IMR-90 (cell line): ENCODE results near the gene HTRA2. TPM values are rescaled to one million over a fixed set of nuclear protein-coding genes. Genes with fewer than 3 reads are reported as not detected.

Experiments used
- ATAC-seq: fragments of 200-7000 bp; cut with Tn5 transposase; 2 replicates; pipeline ENCODE4 v1.9.1; 2020; ENCODE audit warnings: low read depth, mild to moderate bottlenecking, moderate library complexity
- BruUV-seq: library from RNA; stranded (reverse); fragments of 400-500 nt; replicated peaks from 2 replicates; lab custom pipeline; 2021; lab: Mats Ljungman, UMichigan
- CTCF ChIA-PET: fragments of 300-600 bp; formaldehyde crosslinking; extraction: SDS; loops from one replicate; lab custom pipeline; 2021; ENCODE audit warnings: antibody characterized with exemption; lab: Yijun Ruan, JAX
- POLR2A ChIA-PET: fragments of 300-600 bp; sonication (Branson Sonifier 250); formaldehyde crosslinking; loops from one replicate; lab custom pipeline; 2022; ENCODE audit warnings: antibody characterized with exemption; ENCODE audit not compliant: unreplicated experiment; lab: Charles Lee
- DNase-seq: peaks from one replicate; pipeline ENCODE4 v3.0.0; 2013
- H2AFZ ChIP-seq: replicated peaks from 2 replicates; pipeline ENCODE3; 2013; ENCODE audit warnings: low read length, mild to moderate bottlenecking; ENCODE audit not compliant: poor library complexity
- H2AK5ac ChIP-seq: 2 replicates; pipeline ENCODE4 v1.6.1; 2013; ENCODE audit warnings: low read depth, low read length, inconsistent platforms
- H2AK9ac ChIP-seq: replicated peaks from 2 replicates; pipeline ENCODE3; 2013; ENCODE audit warnings: mild to moderate bottlenecking, low read depth, low read length, moderate library complexity; ENCODE audit not compliant: poor library complexity
- H2BK120ac ChIP-seq: 2 replicates; pipeline ENCODE4 v1.6.1; 2013; ENCODE audit warnings: low read depth, low read length, inconsistent platforms
- H2BK15ac ChIP-seq: 3 replicates; pipeline ENCODE4 v1.6.1; 2013; ENCODE audit warnings: low read depth, low read length, inconsistent platforms
- H2BK20ac ChIP-seq: 2 replicates; pipeline ENCODE4 v1.6.1; 2013; ENCODE audit warnings: low read depth, mild to moderate bottlenecking, inconsistent platforms, low read length, moderate library complexity
- H2BK5ac ChIP-seq: 2 replicates; pipeline ENCODE4 v1.6.1; 2013; ENCODE audit warnings: mild to moderate bottlenecking, low read depth, low read length, inconsistent platforms; ENCODE audit not compliant: poor library complexity, severe bottlenecking
- H3K14ac ChIP-seq: replicated peaks from 2 replicates; pipeline ENCODE4 v1.6.1; 2013; ENCODE audit warnings: low read depth, low read length, inconsistent platforms
- H3K18ac ChIP-seq: 2 replicates; pipeline ENCODE4 v1.6.1; 2013; ENCODE audit warnings: low read depth, low read length, control low read depth
- H3K23ac ChIP-seq: 2 replicates; pipeline ENCODE4 v1.6.1; 2013; ENCODE audit warnings: low read depth, low read length, inconsistent platforms
- H3K27ac ChIP-seq: 2 replicates; pipeline ENCODE4 v1.5.1; 2013; ENCODE audit warnings: mild to moderate bottlenecking, control low read depth, low read length; ENCODE audit not compliant: insufficient read depth
- H3K27me3 ChIP-seq: 2 replicates; pipeline ENCODE4 v1.6.1; 2013; ENCODE audit warnings: low read length; ENCODE audit not compliant: control insufficient read depth, insufficient read depth
- H3K36me3 ChIP-seq: 2 replicates; pipeline ENCODE4 v1.6.1; 2013; ENCODE audit warnings: low read length, mixed read lengths; ENCODE audit not compliant: control insufficient read depth, insufficient read depth
- H3K4ac ChIP-seq: 2 replicates; pipeline ENCODE4 v1.6.1; 2013; ENCODE audit warnings: low read depth, low read length, inconsistent platforms
- H3K4me1 ChIP-seq: 2 replicates; pipeline ENCODE4 v1.6.1; 2013; ENCODE audit warnings: low read length, mixed read lengths; ENCODE audit not compliant: control insufficient read depth, insufficient read depth
- H3K4me2 ChIP-seq: 2 replicates; pipeline ENCODE4 v1.6.1; 2013; ENCODE audit warnings: low read depth, mild to moderate bottlenecking, control low read depth, low read length, moderate library complexity
- H3K4me3 ChIP-seq: 2 replicates; pipeline ENCODE4 v1.5.1; 2013; ENCODE audit warnings: low read depth, mild to moderate bottlenecking, control low read depth, low read length, moderate library complexity; ENCODE audit not compliant: insufficient read depth
- H3K56ac ChIP-seq: 2 replicates; pipeline ENCODE4 v1.6.1; 2013; ENCODE audit warnings: low read length, inconsistent platforms; ENCODE audit not compliant: insufficient read depth; ENCODE audit errors: extremely low read depth
- H3K79me1 ChIP-seq, 2 experiments: 2 replicates each; pipeline ENCODE4 v1.6.1; 2013; ENCODE audit warnings: low read length in 2 of 2, inconsistent platforms in 1 of 2, low read depth in 1 of 2
- H3K9ac ChIP-seq: 2 replicates; pipeline ENCODE4 v1.6.1; 2013; ENCODE audit warnings: low read depth, low read length, control low read depth
- H3K9me1 ChIP-seq: 2 replicates; pipeline ENCODE4 v1.6.1; 2013; ENCODE audit warnings: low read length, inconsistent platforms; ENCODE audit not compliant: insufficient read depth
- H3K9me3 ChIP-seq: 2 replicates; pipeline ENCODE4 v1.6.1; 2013; ENCODE audit warnings: low read length; ENCODE audit not compliant: control insufficient read depth, insufficient read depth
- H4K20me1 ChIP-seq: 2 replicates; pipeline ENCODE4 v1.6.1; 2013; ENCODE audit warnings: low read length, inconsistent platforms; ENCODE audit not compliant: insufficient read depth
- H4K5ac ChIP-seq: 2 replicates; pipeline ENCODE4 v1.6.1; 2013; ENCODE audit warnings: mild to moderate bottlenecking, low read depth, low read length, control low read depth
- H4K8ac ChIP-seq, 2 experiments: 2 replicates each; pipeline ENCODE4 v1.6.1; 2013; ENCODE audit warnings: low read depth in 2 of 2, low read length in 2 of 2, control low read depth in 1 of 2, inconsistent platforms in 1 of 2
- H4K91ac ChIP-seq: 2 replicates; pipeline ENCODE4 v1.6.1; 2013; ENCODE audit warnings: low read depth, low read length, inconsistent platforms; ENCODE audit not compliant: insufficient read depth
- BHLHE40 ChIP-seq: fragments of 150-350 bp; IDR thresholded peaks from 2 replicates; pipeline ENCODE4 v1.6.1; 2016; ENCODE audit warnings: mild to moderate bottlenecking, low read depth, low read length
- CHD1 ChIP-seq: IDR thresholded peaks from 2 replicates; pipeline ENCODE4 v1.6.1; 2012; ENCODE audit warnings: low read depth, low read length, improper control_type of control experiment
- MAZ ChIP-seq: IDR thresholded peaks from 2 replicates; pipeline ENCODE4 v1.6.1; 2012; ENCODE audit warnings: low read depth, mild to moderate bottlenecking, low read length, improper control_type of control experiment, moderate library complexity, borderline replicate concordance
- MXI1 ChIP-seq: IDR thresholded peaks from 2 replicates; pipeline ENCODE4 v1.6.1; 2012; ENCODE audit warnings: low read depth, mild to moderate bottlenecking, low read length, moderate library complexity, borderline replicate concordance
- NFE2L2 ChIP-seq: fragments of 150-350 bp; IDR thresholded peaks from 2 replicates; pipeline ENCODE4 v1.6.1; 2016; ENCODE audit warnings: low read depth, mild to moderate bottlenecking, low read length
- POLR2A ChIP-seq: IDR thresholded peaks from 2 replicates; pipeline ENCODE4 v1.6.1; 2012; ENCODE audit warnings: mild to moderate bottlenecking, low read depth, low read length
- RAD21 ChIP-seq: IDR thresholded peaks from 2 replicates; pipeline ENCODE4 v1.6.1; 2012; ENCODE audit warnings: low read length, improper control_type of control experiment
- RFX5 ChIP-seq: IDR thresholded peaks from 2 replicates; pipeline ENCODE4 v1.8.0; 2012; ENCODE audit warnings: low read depth, mild to moderate bottlenecking, low read length, moderate library complexity
- USF2 ChIP-seq: fragments of 150-350 bp; IDR thresholded peaks from 2 replicates; pipeline ENCODE4 v1.6.1; 2017; ENCODE audit warnings: mild to moderate bottlenecking, antibody characterized with exemption, low read length, low read depth
- dilution Hi-C: fragments of 300-500 bp; cut with HindIII; formaldehyde crosslinking; loops from one replicate; pipeline ENCODE4 v1.14.3; 2018; ENCODE audit warnings: low sequenced_read_pairs; ENCODE audit not compliant: unreplicated experiment
- in situ Hi-C: fragments of 300-500 bp; cut with MboI; formaldehyde crosslinking; loops from 3 replicates; pipeline ENCODE4 v1.14.3; 2019; ENCODE audit warnings: low sequenced_read_pairs, inconsistent platforms, mixed read lengths
- intact Hi-C: fragments of 100-400 bp; cut with micrococcal nuclease; formaldehyde crosslinking; loops from 2 replicates; pipeline ENCODE4 v1.10.0; 2022
- polyA plus RNA-seq, 3 experiments: library from polyadenylated mRNA; depleted of rRNA; stranded (reverse); fragments of >200 nt; gene quantifications; 2 replicates each; pipeline ENCODE4 v1.2.3, GENCODE V29; 2012; ENCODE audit warnings: low replicate concordance in 1 of 3
- total RNA-seq: library from RNA; depleted of rRNA; stranded (reverse); fragments of >200 nt; gene quantifications from 2 replicates; pipeline ENCODE4 v1.2.3, GENCODE V29; 2012

Gene HTRA2
- total and polyA plus RNA-seq, 2 of the 4 experiments (the other 2 are of a cell fraction), result 23.6 to 28.1 TPM

- Histone ChIP-seq H4K8ac (no peak overlapping the region), H2AFZ (no peak overlapping the region), H3K9me3 (no peaks in the 10 kb centered on the region), H3K9me1 (peaks cover 13% of the 10 kb centered on the region; the same call in 1 of the 2 replicates), H4K5ac (no peak overlapping the region), H2AK9ac (no peak overlapping the region), H3K4me1 (peaks cover 24% of the 10 kb centered on the region), H3K79me1 (peaks cover 20 to 68% of the 10 kb centered on the region in 2 experiments), H2BK15ac (no peak overlapping the region), H3K23ac (no peak overlapping the region; the same call in 1 of the 2 replicates), H4K20me1 (no peaks in the 10 kb centered on the region; the same call in 1 of the 2 replicates), H2BK20ac (no peak overlapping the region), H2AK5ac (no peak overlapping the region), H3K14ac (no peak overlapping the region), H4K91ac (no peak overlapping the region), H3K4me3 (no peak overlapping the region), H3K27ac (no peak overlapping the region), H3K4ac (no peak overlapping the region), H3K27me3 (no peaks in the 10 kb centered on the region), H2BK120ac (no peak overlapping the region), H3K56ac (no peak overlapping the region), H3K4me2 (no peak overlapping the region), H3K36me3 (peaks cover 18% of the 10 kb centered on the region), H2BK5ac (no peak overlapping the region), H3K9ac (no peak overlapping the region), H3K18ac (no peak overlapping the region)
- ChIA-PET POLR2A (interaction anchor here (0.7 kb wide), 1 partner anchor 28 kb away, joined by 7 read pairs; no protein-coding TSS in a partner anchor), CTCF (no interaction called here)
- intact Hi-C loops (no loop called here), in situ Hi-C loops (no loop called here), dilution Hi-C loops (no loop called here)
- DNase-seq (no peak), ATAC-seq (no peak)
- TF ChIP-seq MAZ, result no peak
- TF ChIP-seq BHLHE40, result no peak
- TF ChIP-seq USF2, result no peak
- no peak for TF ChIP-seq POLR2A
- TF ChIP-seq RFX5, result no peak
- no peak for TF ChIP-seq MXI1
- no peak for TF ChIP-seq RAD21
- no peak for TF ChIP-seq CHD1
- TF ChIP-seq NFE2L2, result no peak
- no TSS peak for BruUV-seq
Measured at GRCh38 chr2:74551530-74551929, 21.8 kb downstream of the HTRA2 start.
